T-helper 9 cell (primary cell): ENCODE measurements around the gene TMC8.
"Not testable (repeated sequence)": the region's sequence is repeated elsewhere in the genome, so short reads cannot be mapped to it uniquely, and the experiment has no call there.

ENCODE experiments used
- DNase-seq: peaks from one replicate; pipeline ENCODE4 v3.0.0-alpha.2; 2020

TMC8 gene

DNA sequence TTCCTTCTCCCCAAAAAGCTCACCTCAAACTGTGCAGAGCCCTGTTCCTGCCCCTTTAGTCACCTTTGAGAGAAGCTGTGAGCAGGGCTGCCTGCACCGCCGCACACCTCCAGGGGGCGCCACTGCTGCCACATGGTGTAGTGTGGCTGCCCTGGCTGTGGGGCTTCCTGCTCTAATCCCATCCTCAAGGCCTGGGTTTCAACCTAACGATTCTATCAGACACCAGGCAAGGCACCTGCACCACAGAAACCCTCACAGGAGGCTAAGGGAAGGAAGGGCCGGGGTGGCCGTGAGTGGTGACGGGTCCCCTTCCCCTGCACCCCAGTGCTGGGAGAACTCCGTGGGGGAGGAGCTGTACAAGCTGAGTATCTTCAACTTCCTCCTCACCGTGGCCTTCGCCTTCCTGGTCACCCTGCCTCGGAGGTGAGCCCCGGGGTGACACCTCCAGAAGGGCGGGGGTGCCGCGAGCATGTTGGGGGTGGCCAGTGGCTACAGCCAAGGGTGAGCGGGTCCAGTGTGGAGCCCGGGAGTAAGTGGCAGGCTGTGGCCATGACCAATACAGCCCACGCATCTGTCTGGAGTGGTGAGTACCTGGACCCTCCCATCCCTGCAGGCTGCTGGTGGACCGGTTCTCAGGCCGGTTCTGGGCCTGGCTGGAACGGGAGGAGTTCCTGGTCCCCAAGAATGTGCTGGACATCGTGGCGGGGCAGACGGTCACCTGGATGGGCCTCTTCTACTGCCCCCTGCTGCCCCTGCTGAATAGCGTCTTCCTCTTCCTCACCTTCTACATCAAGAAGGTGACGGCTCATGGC, 7.0 kb downstream of the TMC8 start:
- no peak for DNase-seq

DNA sequence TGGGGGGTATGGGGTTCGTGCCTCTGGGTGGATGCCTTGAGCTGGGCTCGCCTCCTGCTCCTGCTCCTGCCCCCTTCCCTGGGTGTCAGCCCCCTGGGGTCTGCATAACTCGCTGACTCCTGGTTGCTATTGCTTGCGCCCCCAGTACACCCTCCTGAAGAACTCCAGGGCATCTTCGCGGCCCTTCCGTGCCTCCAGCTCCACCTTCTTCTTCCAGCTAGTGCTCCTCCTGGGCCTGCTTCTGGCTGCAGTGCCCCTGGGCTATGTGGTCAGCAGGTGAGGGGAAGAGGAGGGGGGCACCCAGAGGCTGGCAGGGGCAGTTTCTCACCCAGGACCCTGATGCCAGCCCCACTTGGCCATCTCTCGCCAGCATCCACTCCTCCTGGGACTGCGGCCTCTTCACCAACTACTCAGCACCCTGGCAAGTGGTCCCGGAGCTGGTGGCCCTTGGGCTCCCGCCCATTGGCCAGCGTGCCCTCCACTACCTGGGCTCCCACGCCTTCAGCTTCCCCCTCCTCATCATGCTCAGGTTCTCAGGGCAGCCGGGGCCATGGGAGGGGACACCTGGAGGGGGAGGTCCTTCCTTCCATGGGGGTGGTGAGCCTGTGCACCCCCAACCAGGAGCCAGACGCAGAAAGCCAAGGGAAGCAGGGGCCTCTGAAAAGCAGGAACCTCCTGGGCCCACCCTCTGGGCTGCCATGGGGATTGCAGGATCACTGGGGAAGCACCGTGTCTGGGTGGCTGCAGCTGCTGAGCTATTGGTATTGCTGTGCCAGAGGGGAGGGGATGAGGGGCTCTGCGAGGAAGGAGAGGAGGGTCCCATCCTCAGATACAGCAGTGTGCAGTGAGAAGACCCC, 7.9 kb downstream of the TMC8 start:
- no peak for DNase-seq

DNA sequence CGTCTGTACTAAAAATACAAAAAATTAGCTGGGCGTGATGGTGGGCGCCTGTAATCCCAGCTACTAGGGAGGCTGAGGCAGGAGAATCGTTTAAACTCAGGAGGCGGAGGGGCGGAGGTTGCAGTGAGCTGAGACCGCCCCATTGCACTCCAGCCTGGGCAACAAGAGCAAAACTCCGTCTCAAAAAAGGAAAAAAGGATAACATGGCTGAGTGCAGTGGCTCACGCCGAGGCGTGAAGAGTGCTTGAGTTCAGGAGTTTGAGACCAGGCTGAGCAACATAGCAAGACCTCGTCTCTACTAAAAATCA, 9.2 kb downstream of the TMC8 start:
- not testable (repeated sequence) for DNase-seq

DNA sequence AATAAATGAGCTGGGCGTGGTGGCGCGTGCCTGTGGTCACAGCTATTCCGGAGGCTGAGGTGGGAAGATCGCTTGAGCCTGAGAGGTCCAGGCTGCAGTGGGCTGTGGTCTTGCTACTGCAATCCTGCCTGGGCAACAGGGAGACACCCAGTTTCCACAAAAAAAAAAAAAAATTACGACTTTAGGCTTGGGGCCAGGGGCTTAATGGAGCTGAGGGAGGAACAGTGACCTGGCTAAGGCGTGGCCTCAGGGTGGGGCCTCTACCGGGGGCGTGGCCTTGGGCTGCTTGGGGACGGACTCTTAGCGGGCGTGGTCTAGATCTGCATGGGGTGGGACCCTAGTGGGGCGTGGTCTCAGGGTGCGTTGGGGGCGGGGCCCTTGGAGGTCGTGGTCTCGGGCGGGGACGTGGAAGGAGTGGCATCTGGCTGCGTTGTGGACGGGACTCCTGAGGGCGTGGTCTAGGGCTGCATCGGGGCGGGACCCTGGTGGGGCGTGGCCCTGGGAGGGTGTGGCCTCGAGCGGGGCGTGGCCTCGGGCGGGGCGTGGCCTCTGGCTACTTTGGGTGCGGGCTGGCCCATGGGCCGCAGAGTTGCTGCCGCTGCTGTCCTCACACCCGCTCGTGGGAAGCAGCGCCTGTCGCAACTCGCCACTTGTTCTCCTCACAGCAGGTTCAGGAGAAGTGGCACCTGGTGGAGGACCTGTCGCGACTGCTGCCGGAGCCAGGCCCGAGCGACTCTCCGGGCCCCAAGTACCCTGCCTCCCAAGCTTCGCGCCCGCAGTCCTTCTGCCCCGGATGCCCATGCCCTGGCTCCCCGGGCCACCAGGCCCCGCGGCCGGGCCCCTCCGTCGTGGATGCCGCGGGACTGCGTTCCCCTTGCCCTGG, 9.8 kb downstream of the TMC8 start:
- peak; percentile 93 for DNase-seq

DNA sequence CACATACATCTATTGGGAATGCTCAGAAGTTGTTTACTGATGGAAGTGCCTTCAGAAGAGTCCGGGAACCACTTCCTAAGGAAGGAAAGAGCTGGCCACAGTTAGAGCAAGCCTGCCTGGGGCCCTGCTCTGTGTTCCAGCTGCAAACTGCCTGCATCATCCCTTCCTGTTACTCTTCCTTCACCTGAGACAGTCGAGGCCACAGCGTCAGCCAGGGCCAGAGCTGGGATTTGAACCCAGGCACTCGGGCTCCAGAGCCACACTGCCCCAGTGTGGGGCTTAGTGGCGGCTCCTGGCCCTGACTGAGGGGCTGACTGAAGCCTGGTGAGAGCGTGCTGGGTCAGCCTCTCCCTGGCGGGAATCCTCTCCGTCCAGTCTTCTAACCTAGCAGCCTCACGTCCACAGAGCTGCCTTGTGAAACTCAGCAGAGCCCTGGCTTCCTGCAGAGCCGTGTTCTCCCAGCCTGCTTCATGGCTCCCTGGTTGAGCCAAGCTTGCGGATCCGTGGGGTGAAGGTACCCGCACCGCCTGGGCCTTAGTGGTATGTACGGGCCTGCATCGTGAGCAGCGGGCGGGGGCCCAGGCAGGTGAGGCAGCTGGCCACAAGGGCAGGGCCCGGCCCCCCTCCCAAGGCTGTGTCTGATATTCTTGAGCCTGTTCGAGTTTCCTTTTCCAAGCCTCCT, 11.0 kb downstream of the TMC8 start:
- DNase-seq = no peak

DNA sequence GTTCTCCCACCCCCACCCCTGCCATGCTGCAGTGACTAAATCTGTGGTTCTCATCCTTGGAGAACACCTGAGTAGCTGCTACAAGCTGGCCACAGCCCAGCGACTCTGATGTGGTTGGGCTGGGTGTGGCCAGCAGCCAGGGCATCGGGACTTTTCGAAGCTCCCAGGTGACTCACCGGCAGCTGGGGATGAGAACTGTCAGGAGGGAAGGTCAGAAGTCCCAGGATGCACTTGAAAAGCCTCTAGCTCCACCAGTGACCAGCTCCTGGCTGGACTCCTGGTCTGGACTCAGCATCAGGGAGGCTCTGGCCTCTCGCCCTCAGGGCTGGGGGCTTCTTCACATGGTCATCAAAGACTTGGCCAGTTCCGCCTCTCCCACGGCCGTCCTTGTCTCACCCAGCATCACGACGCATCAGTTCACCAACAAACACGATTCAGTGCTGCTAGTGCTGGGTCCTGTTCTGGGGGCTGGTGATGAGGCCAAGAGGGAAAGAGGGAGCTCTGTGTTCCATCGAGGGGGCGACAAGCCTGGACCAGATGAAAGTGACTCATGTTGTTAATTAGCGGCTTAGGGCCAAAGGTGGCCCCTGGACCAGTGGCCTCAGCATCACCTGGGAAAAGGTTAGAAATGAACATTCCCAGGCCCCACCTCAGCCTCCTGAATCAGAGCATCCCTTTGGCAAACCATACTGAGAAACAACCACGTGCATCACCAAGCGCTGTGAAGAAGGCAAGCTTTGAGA, 11.7 kb downstream of the TMC8 start:
- DNase-seq = no peak

DNA sequence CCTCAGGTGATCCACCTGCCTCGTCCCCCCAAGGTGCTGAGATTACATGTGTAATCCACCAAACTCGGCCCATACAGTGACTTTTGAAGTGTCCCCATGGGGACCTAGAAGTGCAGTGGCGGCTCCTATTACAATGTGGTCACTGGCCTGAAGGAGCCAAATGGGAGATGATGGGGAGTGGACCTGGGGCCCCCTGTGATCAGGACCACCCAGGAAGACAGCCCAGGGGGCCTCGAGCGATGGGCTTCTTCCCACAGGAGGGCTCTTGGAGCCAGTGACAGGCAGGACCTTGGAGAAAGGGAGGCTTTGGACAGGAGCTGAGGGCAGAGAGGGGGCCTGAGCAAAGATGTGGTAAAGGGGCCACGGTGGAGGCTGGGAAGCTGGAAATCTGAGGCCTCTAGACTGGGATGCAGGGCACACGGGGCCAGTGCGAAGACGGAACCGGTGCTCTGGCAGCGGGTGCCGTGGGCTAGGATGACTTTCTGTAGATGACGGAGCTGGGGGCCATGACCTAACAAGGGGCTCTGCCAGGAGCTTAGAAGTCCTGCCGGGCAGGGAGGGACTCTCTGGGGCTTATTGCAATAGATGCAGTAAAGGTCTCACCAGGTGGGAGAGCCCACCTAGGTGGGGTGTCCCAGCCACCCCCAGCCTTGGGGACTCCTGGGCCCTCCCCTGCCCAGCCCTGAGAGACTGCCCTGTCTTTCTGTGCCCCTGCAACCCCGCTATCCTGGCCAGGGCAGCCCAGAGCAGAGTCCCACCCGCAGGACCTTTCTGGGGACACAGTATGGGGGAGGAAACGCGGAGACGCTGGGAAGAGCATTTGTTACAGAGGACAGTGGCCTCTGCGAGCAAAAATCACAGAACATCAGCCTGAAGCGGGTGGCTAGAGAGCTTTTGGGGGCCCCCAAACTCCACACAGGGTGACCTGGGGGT, 12.9 kb downstream of the TMC8 start:
- DNase-seq = no peak

DNA sequence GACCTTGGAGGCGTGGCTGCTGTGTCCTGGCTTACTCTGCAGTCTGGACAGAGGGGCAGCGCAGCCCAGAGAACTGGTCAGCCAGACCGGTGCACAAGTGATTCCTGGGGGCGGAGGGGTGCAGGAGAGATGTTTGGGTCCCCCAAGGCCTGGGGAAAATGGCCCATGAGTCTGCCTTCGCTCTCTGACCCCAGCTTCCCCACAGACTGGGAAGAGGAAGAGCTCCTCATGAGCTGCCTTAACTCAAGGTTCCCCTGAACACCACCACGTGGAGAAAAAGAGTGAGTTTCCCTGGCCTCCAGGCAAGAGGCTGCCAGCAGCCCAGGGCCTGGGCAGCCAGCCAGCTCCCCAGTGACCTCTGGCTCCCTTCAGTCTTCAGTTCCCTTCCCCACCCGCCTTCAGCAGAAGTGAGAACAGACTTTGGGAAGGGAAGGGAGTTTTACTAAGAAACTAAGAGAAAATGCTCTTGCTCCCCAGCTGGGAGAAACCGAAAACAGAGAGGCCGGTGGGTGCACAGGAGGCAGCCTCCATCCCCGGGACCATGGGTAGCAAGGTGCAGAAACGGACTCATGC, 13.7 kb downstream of the TMC8 start:
- DNase-seq = no peak

DNA sequence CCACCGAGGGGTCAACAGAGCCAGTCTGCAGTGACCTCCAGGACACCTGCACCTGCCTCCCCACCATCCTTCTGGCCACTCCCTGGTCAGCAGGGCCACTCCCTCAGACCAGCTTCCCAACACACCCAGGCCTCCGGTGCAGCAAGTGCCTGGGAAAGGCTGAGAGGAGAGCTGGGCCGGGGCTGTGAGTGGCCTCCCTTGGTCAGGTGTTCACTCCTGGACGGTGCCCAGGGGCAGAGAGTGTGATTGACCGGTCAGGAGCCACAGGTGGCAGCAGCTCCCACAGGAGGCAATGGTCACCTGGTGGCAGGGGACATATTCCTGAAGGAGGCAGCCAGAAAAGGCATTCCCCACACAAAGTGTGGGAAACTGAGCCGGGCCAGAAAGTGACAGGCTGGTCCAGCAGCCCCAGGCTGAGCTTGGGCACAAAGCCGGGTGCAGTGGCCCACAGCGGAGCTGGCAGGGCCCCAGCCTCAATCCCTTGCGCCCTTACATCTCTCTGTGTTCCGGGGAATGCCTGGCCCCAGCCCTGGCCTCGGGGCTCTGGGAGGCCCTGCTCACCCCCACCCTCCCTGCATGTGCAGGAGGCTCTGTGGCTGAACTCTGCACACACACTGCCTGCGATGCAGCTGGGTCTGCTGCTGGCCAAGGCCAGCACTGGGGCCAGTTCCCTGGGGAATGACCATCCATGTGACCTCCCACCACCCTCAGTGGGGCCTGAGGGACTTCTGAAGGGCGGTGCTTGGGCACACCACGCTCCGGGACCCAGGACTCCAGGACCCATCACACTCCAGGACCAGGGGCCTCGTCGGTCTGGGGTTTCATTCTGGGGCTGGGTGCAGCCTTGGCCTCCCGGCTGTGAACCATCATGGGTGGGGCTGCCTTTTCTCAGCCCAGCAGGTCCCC, 14.4 kb downstream of the TMC8 start:
- DNase-seq = no peak

DNA sequence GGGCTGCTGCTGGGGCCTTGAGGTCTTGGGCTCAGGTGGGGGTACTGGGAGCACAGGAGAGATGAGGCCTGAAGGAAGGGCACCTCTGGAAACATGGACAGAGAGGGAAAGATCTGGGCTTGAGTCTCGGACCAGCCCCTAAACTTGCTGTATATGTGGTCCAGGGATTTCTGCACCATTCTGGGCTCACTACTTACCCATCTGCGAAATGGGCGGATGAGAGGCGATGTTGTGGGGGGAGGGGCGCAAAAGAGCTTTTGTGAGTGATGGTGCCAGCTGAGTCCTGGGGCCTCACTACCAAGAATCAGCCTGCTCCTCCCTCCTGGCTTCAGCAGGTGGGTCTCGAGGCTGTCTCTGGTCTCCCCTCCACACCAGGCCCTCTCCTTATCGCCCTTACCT, 15.9 kb downstream of the TMC8 start:
- DNase-seq = no peak

DNA sequence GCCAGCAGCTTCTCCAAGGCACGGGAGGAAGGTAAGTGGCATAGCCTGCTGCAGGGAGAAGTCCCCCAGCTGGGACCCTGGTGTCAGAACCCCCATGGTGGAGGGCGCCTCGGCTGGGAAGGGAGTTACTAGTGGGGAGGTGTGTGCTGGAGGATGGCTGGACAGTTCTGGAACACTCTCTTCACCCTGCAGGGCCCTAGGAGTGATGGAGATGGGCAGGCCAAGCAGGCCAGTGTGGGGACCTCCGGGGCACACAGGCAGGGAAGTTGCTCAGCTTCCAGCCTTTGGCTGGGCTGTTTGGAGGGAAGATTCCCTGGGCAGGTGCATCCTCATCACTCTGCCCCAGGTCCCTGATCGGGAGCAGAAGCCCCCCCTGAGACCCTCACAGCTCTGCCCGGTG, 16.3 kb downstream of the TMC8 start:
- no peak for DNase-seq

DNA sequence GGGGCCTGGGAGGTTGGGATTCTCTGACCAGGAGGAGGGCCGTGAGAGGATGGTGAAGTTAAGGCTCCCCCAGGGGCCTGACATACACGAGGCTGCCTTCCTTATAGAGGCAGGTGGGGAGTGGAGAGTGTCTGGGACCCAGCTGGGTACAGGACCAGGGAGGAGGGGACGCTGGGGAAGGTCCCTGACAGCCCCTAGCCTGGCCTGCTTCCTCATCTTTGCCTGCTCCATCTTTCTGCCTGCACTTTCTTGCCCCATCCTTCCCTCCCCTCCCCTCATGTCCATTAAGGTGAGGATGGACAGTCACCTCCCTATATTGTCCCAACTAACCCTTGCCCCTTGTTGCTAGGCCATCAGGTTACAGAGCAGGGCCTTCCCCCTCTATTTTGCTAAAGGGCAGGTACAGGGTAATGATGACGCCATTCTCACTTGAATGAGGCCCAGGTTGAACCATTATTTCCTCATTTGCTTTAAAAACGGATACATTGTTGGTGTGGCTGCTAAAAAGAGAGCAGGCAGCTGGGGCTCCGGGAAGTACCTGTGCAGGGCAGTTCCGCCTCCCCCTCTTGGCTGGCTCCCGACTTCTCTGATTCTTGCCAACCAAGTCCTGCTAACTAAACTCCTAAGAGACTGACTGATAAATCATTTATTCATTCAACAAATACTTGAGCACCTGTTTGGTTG, 16.9 kb downstream of the TMC8 start:
- DNase-seq = no peak

DNA sequence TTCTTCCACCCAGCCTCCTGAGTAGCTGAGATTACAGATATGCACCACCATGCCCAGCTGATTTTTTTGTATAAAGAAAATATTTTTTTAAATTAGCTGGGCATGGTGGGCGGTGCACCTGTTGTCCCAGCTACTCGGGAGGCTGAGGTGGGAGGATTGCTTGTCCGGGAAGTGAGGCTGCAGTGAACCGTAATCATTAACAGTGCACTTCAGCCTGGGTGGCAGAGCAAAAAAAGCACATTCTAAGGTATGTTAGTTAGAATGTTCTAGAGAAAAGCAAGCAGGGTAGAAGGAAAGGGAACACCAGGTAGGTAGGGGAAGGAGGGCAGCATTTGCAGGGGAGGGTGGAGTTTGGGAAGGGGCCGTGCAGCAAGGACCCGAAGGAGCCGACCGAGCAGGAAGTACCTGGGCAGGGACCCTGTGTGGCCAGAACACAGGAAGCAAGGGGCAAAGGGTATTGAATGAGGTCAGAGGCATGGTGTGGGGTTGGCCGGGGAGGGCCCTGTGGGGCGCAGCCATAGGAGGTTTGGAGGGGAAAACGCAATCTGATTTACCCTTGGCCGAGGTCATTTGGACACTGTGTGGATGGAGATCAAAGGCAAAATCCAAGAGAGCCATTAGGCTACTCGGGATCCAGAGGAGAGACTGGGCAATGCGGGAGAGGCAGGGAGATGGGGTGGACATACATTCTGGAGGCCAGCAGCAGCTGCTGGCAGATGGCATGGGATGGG, 17.9 kb downstream of the TMC8 start:
- DNase-seq = no peak

DNA sequence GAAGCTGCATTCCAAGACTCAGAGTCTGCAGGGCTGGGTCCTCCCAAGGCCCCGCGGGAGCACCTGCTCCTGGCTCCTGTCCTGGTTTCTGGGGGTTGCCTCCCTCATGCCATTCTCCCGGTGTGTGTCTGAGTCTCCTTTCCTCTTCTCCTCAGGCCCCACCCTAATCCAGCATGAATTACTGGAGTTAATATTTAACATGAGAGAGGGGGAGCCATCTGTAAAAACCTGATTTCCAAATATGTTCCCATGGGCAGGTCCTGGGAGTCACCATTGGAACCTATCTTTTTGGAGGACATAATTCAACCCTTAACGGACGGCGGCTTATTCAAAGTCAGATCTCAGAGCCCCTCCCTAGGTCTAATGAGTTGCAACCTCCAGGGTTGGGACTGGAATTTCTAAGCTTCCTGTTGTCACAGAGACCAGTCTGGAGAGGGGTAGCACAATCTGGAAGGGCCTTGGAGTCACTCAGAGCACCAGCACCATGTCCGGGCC, 21.0 kb downstream of the TMC8 start:
- DNase-seq = no peak

DNA sequence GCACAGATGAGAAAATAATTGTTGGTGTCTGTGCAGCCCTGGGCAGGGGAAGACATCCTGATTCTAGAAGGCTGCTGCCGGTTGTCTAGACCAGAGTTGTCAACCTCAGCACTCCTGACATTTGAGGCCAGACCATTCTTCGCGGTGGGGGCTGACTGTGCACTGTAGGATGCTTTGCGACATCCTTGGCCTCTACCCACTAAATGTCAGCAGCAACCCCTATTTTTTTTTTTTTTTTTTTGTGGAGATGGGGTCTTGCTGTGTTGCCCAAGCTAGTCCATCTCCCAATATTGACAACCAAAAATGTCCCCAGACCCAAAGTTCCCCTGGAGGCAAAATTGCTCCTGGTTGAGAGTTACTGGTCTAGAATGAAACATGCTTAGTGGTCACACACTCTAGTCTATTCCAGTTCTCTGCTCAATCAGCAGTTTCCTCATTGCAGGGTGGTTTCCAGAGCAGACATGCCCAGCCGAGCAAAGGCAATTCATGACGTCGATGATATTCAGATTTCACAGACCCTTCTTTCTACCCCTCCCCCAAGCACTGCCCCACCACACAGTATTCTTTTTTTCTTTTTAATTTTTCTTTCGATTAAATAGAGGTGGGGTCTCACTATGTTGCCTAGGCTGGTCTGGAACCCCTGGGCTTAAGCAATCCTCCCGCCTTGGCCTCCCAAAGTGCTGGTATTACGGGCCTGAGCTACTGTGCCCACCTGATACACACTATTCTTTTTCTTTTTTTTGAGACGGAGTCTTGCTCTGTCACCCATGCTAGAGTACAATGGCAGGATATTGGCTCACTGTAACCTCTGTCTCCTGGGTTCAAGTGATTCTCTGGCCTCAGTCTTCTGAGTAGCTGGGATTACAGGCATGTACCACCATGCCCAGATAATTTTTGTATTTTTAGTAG, 24.6 kb downstream of the TMC8 start:
- DNase-seq = no peak

DNA sequence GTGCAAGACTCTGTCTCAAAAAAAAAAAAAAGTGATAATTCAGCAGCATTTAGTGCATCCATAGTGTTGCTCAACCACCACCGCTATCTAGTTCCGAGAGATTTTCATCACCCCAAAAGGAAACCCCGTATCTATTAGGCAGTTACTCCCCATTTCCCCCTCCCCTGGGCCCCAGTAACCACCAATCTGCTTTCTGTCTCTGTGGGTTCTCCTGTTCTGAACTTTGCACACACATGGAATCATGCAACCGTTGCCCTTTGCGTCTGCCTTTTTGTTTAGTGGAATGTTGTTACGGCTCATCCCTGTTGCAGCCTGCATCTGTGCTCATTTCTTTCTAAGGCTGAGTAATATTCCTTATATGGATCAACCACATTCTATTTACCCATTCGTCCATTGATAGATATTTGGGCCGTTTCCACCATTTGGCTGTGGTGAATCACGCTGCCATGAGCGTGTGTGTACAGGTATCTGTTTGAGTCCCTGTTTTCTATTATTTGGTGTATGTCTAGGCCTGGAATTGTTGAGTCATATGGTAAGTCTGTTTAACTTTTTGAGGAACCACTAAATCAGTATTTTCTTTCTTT, 29.1 kb downstream of the TMC8 start:
- no peak for DNase-seq
